ENCODE measurements around the gene STRADA. TPM values are rescaled to one million over a fixed set of nuclear protein-coding genes. Genes with fewer than 3 reads are reported as not detected.

The STRADA gene
- total RNA-seq, 2 donors from 2014 or later: 18.8 to 21.2 TPM

DNA sequence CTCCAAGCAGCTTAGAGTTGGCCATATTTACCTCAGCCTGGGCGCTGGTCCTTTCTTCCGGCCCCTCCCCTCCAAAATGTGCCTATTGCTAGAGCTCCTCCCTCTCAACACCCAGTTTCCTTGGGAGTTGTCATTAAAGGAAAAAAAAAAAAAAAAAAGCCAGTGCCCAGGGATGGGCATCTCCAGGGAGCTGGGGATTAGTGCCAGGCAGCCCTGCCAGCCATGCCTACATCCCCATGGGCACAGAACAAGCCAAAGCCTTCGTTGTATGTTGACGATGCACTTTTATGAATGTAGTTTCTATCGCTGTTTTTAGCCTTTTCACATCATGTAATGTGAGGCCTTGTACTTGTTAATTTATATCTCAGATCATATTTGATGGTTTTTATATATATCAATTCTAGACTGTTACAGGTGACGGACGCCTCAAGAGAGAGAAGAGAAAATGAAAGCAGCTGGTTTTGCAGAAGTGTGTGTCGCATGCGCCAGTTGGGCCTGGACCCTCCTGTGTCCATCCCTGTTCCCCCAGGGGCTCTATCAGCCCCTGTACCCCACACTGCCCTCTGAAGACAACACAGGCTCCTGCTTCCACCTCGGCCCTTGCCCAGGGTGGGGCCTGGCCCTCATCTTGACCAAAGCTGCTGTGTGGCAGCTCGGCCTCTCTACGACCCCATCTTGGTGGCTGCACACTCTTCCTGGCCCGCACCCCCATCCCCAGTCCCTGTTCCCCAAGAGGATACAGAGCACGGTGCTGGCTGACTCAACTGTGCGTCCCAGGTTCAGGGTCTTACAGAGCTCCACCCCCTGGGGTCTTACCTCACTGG lies 46.4 kb downstream of the STRADA start:
- intact Hi-C loops (cut with DNase I, micrococcal nuclease): no loop called here
- no peak for ATAC-seq
- DNase-seq: no peak

DNA sequence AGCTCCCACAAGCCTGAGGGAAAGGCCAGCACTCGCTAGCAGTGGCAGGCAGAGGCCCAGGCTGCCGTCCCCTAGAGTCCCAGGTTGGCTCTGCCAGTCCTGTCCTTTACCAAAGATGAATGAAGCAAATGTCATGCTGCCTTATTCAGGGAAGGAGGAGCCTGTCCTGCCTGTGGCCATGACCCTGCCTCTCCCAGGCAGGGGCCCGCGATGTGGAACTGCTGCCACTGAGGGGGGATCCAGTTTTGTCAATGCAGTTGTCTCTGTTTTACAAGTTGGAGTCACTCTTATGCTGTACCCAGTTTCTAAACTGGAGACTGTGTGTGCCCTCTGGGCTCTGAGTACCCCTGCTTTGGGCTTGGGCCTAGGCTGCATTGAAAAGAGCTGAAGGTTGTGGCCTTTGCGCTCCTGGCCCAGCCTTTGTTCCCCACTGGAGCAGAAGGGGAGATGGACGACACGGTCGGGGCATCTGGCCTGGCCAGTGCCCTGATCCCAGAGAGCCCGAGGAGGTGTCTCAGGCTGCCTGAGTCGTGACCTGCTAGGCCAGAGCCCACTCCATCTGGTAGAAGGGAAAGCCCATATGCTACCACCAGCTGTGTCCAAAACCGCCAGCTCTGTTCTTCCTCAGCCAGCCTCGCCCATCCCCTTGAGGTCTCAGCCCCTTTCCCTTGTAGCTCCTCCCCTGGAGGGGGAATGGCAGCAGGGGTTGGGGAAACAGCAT lies 47.2 kb downstream of the STRADA start:
- DNase-seq (no peak), ATAC-seq (no peak)
- intact Hi-C loops (cut with DNase I, micrococcal nuclease): no loop called here

DNA sequence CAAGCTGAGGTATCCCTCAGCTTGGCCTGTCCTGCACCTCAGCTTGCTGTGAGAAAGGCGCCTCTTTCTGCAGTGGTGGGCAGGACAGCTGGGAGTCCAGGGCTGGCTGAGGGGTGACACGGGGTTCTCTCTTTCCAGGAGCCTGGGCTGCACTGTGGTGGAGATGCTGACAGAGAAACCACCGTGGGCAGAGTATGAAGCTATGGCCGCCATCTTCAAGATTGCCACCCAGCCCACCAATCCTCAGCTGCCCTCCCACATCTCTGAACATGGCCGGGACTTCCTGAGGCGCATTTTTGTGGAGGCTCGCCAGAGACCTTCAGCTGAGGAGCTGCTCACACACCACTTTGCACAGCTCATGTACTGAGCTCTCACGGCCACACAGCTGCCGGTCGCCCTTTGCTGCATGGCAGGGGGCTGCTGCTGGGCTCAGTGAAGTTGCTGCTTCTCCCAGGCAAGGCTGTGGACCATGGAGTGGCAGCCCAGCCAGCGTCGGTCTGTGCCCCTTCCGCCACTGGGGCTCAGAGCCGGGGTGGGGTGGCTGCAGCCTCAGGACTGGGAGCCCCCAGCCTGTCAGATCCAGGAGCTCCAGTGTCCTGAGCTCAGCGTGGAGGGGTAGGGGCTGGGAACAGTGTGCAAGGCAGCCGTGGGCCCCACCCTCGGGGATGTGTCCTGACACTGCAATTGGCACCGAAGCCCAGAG lies 48.0 kb downstream of the STRADA start:
- no peak for DNase-seq
- ATAC-seq: no peak
- intact Hi-C loops (cut with DNase I, micrococcal nuclease): no loop called here

DNA sequence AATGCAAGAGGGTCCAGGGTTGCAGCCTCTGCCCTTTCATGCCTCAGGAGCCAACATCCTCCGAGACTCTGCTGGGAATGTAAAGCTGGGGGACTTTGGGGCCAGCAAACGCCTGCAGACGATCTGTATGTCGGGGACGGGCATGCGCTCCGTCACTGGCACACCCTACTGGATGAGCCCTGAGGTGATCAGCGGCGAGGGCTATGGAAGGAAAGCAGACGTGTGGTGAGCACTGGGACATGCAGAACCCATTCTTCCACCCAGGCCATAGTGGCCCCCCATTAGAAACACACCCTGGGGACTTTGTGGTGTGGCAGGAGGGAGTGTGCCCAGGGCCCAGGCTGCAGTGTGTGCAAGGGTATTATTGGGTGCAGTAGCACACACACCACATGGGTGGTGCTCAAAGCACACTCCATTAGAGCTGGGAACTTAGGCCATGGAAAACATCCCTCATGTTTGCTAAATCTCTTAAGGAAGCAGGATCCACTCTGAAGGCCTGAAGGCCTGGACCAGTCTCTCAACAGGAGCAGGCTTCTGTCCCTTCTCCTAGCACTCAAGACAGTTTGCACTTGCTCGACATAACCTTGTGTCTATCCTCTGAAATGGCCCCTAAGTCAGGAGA lies 49.3 kb downstream of the STRADA start:
- intact Hi-C loops (cut with DNase I, micrococcal nuclease): no loop called here
- no peak for ATAC-seq
- no peak for DNase-seq

DNA sequence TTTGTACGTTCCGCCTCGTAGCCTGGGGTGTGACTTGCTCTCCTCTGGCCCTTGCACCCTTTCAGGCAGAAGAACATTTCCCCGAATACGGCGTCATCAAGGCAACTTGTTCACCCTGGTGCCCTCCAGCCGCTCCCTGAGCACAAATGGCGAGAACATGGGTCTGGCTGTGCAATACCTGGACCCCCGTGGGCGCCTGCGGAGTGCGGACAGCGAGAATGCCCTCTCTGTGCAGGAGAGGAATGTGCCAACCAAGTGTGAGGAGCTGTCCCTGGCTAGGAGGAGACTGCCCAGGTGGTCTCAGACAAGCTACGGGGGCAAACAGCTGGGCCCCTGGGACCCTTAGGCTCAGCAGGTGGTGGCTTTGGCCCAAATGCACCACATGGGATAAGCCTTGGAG lies 52.1 kb downstream of the STRADA start:
- ATAC-seq (no peak), DNase-seq (no peak)
- intact Hi-C loops (cut with DNase I, micrococcal nuclease): no loop called here

DNA sequence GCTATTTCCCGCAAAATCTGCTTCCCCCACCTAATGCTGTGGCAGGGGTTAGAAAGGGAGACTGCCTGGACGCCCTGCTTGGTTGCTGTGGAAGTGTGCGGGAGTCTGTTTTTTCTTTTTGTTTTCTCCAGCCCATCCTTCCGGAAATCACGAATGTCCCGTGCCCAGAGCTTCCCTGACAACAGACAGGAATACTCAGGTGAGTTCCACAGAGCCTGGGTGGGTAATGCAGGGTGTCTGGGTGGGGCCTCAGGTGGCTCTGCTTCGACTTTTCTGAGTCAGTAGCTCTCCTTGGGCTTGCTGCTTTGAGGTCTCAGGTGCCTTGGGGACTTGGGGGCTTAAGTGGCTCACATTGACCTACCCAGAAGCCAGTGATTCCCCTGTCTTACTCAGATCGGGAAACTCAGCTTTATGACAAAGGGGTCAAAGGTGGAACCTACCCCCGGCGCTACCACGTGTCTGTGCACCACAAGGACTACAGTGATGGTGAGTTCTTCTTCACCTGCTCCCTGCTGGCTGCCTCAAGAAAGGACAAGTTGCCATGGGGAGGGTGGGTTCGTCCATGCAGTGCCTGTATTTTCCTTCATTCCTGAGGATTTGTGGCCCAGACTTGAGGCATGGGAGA lies 53.1 kb downstream of the STRADA start:
- peak; percentile 26 for ATAC-seq
- intact Hi-C loops (cut with DNase I, micrococcal nuclease): no loop called here
- no peak for DNase-seq

DNA sequence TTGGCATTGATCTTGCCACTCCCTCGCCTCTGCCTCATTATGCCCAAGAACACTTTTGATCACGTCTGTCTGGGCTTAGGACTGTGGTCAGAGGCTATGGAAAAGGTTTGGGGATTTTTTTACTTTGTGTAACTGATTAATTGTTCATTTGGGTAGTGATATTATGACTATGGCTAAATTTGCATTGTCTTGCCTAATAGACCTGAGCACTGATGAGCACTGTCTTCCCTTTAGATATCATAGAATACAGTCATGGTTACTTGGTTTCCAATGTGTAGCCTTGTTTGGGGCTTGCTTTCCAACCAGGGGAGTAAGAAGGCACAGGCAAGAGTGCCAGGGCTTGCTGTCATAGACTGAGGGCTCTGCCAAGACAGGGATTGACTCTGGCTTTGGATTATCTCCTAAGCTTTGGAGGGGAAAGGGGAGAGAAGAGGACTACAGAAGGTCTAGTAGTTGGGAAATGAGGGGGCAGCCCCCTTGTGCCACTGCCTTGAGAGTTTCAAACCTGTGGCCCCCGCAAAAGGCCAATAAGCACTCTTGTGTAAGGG lies 55.4 kb downstream of the STRADA start:
- ATAC-seq (no peak), DNase-seq (no peak)
- intact Hi-C loops (cut with DNase I, micrococcal nuclease): no loop called here

DNA sequence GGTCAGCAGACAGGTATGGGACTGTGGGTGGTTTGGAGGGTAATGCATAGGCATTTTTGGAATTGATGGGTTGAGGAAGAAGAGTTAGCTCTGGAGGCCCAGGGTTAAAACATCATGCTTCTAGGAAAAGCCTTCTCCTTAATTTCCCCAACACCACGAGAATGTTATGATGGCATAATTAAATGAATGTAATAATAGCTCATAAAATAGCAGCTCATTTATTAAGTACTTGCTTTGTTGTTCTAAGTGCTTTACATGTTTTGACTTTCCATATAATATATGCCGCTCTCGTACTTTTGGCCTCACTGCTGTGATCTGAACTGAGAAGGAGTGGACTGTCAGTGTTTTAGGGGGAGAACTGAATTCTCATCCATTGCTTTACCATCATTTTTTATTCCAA lies 56.0 kb downstream of the STRADA start:
- DNase-seq (no peak), ATAC-seq (no peak)
- intact Hi-C loops (cut with DNase I, micrococcal nuclease): no loop called here

DNA sequence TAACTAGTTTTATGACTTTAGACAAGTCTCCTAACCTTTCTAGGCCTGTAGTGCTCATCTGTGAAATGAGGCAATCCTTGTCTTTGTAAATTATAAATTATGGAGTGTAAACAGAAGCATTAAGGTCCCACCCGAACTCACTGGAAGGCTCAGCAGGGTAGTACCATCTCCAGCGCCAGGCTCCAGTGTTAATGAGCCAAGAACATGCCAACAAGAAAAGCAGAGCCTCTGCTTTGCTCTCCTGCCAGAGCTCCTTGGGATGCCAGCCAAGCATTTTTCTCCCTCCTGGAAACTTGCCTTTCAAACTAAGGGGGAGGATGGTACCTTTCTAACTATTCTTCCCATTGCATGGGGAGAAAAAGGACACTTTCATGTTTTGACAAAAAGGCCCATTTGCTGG lies 56.6 kb downstream of the STRADA start:
- ATAC-seq (peak; percentile 55), DNase-seq (no peak)
- intact Hi-C loops (cut with DNase I, micrococcal nuclease): no loop called here

DNA sequence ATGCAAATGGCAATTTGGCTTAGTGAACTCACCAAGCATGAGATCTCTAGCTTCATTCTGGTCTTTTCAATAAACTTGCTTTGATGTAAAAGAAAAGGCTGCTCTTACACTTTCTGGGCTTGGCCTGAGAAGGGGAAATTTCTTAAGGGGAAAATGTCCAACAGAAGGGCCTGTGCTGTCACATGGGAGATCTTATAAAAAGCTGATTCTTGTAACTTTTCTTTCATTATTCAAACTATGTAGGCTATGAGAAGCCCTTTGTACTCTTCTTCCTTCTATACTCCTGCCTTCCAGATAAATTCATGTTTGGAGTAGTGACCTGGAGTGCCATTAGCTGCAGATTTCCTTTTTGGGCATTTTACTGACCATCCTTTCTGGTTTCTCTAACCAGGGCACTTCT lies 58.6 kb downstream of the STRADA start:
- ATAC-seq (no peak), DNase-seq (no peak)
- intact Hi-C loops (cut with DNase I, micrococcal nuclease): no loop called here

DNA sequence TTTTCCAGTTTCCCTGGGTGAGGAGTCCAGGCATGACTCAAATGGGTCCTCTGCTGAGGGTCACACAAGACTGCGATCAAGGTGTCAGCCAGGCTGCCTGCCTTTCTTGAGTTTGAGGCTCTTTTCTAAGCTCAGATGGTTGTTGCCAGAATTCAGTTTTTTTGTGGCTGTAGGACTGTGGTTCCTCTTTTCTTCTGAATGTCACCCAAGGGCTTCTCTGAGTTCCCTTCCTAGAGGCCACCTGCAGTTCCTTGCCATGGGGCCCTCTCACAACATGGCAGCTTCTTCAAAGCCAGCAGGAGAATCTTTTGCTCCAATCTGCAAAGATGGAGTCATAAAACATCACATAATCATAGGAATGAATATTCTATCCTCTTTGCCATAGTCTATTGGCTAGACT lies 59.2 kb downstream of the STRADA start:
- ATAC-seq (no peak), DNase-seq (no peak)
- intact Hi-C loops (cut with DNase I, micrococcal nuclease): no loop called here

DNA sequence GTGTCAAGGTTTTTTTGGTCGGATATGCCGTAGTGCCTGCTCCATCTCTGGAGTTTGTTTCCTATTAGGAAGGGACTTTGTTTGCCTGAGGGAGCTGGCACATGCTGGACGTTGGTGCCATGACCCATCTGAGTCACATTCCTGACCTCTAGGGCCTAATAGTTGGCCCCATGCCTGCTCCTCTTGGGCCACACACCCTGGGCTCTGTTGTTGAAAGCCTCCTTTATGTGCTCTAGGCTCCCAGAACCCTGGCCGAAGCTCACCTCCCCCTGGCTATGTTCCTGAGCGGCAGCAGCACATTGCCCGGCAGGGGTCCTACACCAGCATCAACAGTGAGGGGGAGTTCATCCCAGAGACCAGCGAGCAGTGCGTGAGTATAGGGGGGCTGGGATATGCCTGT lies 60.1 kb downstream of the STRADA start:
- intact Hi-C loops (cut with DNase I, micrococcal nuclease): no loop called here
- ATAC-seq (no peak), DNase-seq (no peak)

DNA sequence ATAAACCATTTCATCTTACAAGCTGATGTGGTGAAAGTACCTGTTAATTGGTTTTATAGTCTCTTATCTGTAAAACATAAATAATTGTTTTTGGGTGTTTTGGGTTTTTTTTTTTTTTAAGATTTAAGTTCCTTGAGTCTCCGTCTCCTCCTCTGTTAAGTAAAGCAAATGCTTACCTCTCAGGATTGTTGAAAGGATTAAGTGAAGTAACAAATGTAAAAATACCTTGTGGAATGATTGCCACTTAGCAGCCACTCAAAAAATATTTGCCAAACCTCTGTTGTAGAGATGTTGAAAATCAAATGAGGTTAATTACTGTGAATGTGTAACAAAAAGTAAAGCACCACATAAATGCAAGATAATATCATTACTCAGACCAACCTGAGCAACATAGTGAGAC lies 60.9 kb downstream of the STRADA start:
- intact Hi-C loops (cut with DNase I, micrococcal nuclease): no loop called here

DNA sequence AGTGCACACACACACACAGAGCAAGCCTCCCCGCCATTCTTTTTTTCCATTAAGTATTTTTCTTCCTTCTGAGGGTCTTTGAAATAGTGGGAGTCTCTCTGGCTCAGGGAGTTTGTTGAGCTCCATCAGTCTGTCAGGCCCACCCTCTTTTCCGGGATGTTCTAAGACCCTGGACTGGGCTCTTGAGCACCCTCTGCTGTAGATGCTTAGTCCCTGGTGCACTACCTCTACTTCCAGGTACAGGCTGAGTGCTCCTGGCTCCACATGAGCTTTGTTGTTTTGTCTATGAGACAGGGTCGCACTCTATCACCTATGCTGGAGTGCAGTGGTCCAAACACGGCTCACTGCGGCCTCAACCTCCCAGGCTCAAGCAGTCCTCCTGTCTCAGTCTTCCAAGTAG lies 62.4 kb downstream of the STRADA start:
- DNase-seq (no peak), ATAC-seq (no peak)
- intact Hi-C loops (cut with DNase I, micrococcal nuclease): no loop called here

More for the DNA sequence above, 60.9 kb downstream of the STRADA start:
- DNase-seq (no peak), ATAC-seq (no peak)

DNA sequence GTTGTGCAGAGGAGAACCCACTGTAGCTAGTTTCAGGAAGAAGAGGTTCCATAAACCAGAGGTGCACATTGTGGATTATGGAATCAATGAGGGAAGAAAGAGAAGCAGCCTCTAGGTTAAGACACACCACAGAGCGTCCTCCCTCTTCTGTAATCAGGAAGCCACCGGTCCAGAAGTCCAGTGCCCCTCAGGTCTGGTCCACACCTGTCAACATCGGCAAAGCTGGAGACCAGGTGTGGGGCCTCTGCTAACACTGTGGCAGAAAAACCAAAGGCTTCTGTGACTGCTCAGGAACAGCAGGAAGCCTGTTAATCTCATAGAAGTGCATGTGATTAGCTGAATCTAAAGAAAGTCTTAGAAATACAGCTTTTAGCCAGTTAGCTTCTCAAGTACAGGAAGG lies 65.0 kb downstream of the STRADA start:
- ATAC-seq (peak; percentile 60), DNase-seq (no peak)
- intact Hi-C loops (cut with DNase I, micrococcal nuclease): no loop called here

DNA sequence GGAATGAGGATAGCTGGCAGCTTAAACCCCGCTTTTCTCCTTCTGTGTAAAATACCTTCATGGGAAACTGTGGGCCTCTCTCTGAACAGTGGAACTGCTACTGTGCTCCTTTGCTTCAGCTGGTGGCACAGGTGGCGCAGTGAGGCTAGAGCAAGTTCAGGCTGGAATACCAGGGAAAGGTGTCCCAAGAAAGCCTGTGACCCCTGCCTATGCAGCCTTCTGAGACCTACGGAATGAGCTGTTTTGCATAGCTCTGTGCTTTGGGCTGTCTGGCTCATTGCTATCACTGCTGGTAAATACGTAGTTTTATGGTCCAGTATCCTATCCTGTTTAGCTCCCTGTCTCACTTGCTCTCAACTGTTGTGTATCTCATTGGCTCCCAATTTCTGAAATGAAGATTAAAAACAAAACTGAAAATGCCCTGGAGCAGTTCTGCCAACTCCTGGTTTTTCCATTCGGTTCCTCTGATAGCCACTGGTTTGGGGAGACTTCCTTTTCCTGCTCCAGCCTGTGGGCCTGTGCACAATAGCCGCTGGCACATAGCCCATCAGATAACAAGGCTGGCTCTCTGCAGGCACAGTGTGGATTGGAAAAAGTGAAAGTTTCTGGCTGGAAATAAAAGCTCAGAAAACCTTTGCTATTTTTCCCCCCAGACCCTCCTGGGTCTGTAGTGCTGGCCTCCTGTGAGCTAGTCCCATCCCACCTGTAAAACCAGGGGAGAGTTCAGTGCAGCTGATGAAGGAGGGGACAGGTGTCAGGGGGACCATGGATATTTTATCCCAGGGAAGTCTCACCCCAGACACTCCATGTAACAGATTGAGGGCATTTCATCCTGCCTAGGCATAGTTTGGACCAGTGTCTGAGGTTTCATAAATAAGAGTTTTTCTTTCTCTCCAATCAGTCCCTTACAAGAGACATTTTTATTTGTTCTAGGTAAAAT lies 65.7 kb downstream of the STRADA start:
- ATAC-seq (peak; percentile 94), DNase-seq (peak; percentile 89 to 90)
- intact Hi-C loops (cut with DNase I, micrococcal nuclease): no loop called here

DNA sequence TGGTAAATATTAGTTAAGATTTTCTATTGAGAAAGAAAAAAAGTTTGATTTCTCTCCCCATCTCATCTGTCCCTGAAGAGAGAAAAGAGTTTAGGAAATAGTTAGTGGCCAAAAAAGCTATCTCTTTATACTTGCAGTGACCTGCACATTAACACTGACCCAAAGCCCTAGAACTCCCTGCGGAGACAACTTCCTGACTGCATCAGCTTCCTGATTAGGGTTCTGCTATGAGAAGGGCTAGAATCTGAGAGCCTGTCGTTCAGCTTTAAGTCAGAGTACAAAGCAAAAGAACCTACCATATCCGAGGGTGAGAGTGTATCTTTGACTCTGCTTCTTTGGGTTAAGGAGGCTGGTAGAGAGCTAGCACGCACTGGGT lies 66.4 kb downstream of the STRADA start:
- peak; percentile 70 for ATAC-seq
- no peak for DNase-seq
- intact Hi-C loops (cut with DNase I, micrococcal nuclease): no loop called here

DNA sequence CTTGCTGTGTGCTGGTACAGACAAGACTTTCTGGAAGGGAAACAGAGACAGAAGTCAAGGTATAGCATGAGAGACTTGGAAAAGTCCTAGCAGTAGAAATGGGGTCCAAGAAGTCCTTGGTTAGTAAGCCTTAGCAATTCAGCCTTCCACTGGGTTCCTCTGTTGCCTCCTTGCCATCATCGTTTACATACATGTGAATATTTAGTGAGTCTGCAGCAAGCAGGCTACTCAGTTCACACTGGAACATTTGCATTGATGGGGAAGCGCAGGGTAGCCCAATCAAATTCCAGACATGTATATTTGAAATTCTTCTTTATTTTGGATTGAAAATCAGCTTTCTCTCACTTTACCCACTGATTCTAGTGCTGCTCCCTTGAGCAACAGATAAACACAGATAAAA lies 68.7 kb downstream of the STRADA start:
- intact Hi-C loops (cut with DNase I, micrococcal nuclease): no loop called here
- DNase-seq: no peak
- no peak for ATAC-seq
